Hematopoietic multipotent progenitor cell treated with erythropoietin and hydrocortisone succinate and interleukin-3 and kit ligand, for 4 days (in vitro differentiated cells): ENCODE measurements around the gene HSD17B8.

Experiments used
- DNase-seq: peaks from one replicate; pipeline ENCODE4 v3.0.0-alpha.2; 2015

HSD17B8 gene

GRCh38 chr6:33248932-33249731 lies 44.7 kb downstream of the HSD17B8 start:
- peak; percentile 100 for DNase-seq

DNA sequence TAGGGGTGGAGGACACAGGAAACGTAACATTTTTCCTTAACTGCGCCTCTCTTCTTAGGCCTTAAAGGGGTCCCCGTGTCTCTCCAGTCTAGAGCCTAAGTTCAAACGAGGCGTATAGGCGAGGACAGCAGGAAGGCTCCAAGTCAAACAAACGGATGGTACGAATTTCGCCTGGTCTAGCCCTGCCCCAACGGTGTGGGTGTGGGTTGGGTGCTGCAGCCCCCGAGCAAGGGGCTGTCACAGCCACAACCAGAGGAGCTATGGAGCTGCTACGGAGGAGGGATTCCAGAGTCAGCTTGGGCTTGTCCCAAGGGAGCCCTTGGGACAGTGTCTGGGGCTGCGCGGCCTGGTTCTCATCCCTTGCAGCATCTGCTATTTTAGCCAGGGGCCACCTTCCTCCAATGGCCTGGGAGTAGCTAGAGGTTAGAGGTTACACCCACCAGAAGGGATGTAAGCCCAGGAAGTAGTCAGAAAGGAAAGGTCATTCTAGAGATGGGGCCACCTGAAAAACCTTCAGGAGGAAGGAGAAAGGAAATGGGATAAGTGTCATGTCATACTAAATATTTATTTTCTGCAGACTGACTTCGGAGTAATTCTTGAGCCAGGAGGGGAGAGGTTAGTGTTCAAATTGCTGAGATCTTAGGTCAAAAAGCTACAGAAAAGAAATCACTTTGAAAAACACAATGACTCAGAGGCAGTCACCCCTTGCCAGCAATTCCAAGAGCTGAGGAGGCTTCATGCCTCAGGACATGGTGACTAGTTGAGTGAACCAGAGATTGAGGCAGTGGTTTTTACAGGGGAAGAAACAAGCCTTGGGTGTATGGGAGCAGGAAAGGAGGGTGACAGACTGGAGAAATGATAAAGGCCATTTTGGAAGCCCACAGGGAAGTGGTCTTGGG lies 45.5 kb downstream of the HSD17B8 start:
- peak; percentile 15 for DNase-seq

DNA sequence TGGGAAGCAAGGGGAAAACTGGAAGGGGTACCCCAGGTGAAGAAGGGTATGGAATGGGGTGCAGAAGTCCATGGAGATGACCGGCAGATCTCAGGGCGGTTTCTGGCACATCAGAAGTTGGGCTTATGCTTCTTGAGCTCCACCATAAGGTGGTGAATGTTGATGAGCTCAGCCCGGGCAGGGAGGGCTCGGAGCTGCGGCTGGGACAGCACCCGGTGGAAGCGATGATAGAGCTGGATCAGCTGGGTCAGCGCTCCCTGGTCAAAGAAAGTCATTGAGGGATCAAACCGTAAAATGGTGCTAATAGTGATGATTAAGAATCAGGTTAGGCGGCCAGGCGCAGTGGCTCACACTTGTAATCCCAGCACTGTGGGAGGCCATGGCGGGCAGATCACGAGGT lies 46.3 kb downstream of the HSD17B8 start:
- no peak for DNase-seq

DNA sequence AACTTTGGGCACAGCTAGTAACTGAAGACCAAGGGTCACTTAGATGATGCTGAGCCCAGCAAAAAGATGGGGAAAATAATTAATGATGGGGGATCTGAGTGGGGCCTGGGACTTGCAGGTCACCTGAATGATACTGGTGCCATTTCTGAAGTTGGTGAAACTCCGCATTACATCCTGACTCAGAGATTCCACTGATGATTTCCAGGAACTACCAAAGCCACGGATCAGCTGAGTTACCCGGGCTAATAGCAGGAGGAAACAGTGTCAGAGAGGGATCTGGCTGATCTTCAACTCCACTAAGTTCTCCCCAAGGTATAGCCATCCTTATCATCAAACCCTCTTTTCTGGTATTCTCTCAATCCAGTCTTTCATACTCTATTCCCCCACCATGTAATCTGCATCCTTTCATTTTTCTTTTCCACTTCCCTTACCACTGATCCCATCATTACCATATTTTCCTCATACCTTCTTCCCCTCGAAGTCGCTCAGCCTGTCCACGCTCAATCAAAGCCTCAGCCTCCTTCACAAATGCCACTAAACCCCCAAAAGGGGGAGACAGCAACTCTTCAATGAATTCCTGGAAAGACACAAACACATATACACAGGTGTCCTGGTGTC lies 47.0 kb downstream of the HSD17B8 start:
- DNase-seq, result no peak

DNA sequence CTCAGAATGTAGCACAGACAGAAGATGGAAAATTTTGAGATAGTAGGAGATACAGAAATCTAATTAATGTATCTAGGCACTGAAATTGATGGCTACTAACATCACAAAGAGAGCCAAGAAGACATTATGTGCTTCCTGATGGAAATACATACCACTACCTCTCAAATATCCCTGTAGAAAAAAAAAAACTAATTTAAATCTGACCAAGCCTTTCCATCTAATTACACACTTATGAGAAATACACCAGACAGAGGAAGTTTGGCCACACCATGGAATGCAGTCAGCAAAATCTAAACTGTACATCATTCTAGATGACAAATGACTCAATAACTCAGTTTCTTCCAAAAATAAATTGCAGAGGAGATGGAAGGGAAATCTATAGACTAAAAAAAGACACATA lies 48.3 kb downstream of the HSD17B8 start:
- no peak for DNase-seq

- DNase-seq, result no peak
These were observed 50.1 kb downstream of the HSD17B8 start for GRCh38 chr6:33254591-33254990.
